GM12878 (cell line): ENCODE results near the gene SLX9. TPM values are rescaled to one million over a fixed set of nuclear protein-coding genes. Genes with fewer than 3 reads are reported as not detected.

Experiments
- CBFB ChIP-seq: IDR thresholded peaks from 2 replicates; pipeline ENCODE4 v1.6.1; 2016; ENCODE audit warnings: antibody characterized with exemption, low read depth
- FOS ChIP-seq: IDR thresholded peaks from 3 replicates; pipeline ENCODE4 v1.6.1; 2011; ENCODE audit warnings: borderline replicate concordance; ENCODE audit not compliant: insufficient read length; ENCODE audit errors: extremely low read depth
- HDGF ChIP-seq: fragments of 450-650 bp; IDR thresholded peaks from 2 replicates; pipeline ENCODE4 v1.6.1; 2016; ENCODE audit warnings: antibody characterized with exemption
- IKZF2 ChIP-seq, 2 experiments: fragments of 450-650 bp; IDR thresholded peaks; 2 replicates each; pipeline ENCODE4 v1.6.1; 2017; ENCODE audit warnings: mild to moderate bottlenecking in 2 of 2, moderate library complexity in 2 of 2
- KDM1A ChIP-seq: fragments of 200-600 bp; sonication (generic); IDR thresholded peaks from 2 replicates; pipeline ENCODE4 v1.6.1; 2016; ENCODE audit warnings: borderline replicate concordance
- NFIC ChIP-seq: IDR thresholded peaks from 2 replicates; pipeline ENCODE4 v1.6.1; 2012; ENCODE audit warnings: low read depth, mild to moderate bottlenecking, inconsistent platforms, low read length, moderate library complexity
- NR2C1 ChIP-seq: fragments of 450-650 bp; IDR thresholded peaks from 2 replicates; pipeline ENCODE4 v1.6.1; 2017; ENCODE audit warnings: antibody characterized with exemption, mild to moderate bottlenecking, moderate library complexity
- PAX8 ChIP-seq: fragments of 450-650 bp; IDR thresholded peaks from 2 replicates; pipeline ENCODE4 v1.6.1; 2017; ENCODE audit warnings: mild to moderate bottlenecking, moderate library complexity
- PML ChIP-seq: IDR thresholded peaks from 2 replicates; pipeline ENCODE4 v1.6.1; 2012; ENCODE audit warnings: low read length, inconsistent platforms
- SPI1 ChIP-seq: IDR thresholded peaks from 2 replicates; pipeline ENCODE4 v1.6.1; 2011; ENCODE audit warnings: low read depth, mild to moderate bottlenecking, low read length, moderate library complexity, borderline replicate concordance; ENCODE audit not compliant: insufficient read depth
- TCF3 ChIP-seq: IDR thresholded peaks from 2 replicates; pipeline ENCODE4 v1.6.1; 2012; ENCODE audit warnings: low read depth, mild to moderate bottlenecking, low read length, borderline replicate concordance; ENCODE audit not compliant: insufficient read depth
- ZSCAN29 ChIP-seq: fragments of 450-650 bp; IDR thresholded peaks from 2 replicates; pipeline ENCODE4 v1.6.1; 2017; ENCODE audit warnings: mild to moderate bottlenecking, moderate library complexity
- polyA plus RNA-seq, 11 experiments: library from polyadenylated mRNA; depleted of rRNA in 4 of 11; unstranded in 6 of 11; stranded (reverse) in 5 of 11; fragments of >200 nt; fragmentation: Nextera tagmentation in 4 of 11; fragmentation: Illumina TruSeq in 1 of 11; extraction: Ambion mirVana in 4 of 11; extraction: Trizol in 1 of 11; gene quantifications; 1 replicate in 1 of 11; 2 replicates in 10 of 11; pipeline versions ENCODE4 v1.2.1 to v1.2.3, GENCODE V29; 2011 to 2016; ENCODE audit warnings: inconsistent platforms in 2 of 11, missing spikeins in 2 of 11, low read depth in 1 of 11
- total RNA-seq, 4 experiments: library from RNA; depleted of rRNA in 3 of 4; stranded (reverse); fragments of >200 nt in 3 of 4; fragmentation: Illumina TruSeq in 1 of 4; extraction: Trizol in 1 of 4; gene quantifications; 2 replicates each; pipeline versions ENCODE4 v1.2.1 to v1.2.3, GENCODE V29; 2013 to 2021
- TF ChIP-seq, protein P1 (sequence below): IDR thresholded peaks from 2 replicates; pipeline ENCODE4 v1.6.1; 2011; ENCODE audit warnings: mild to moderate bottlenecking, low read depth, low read length, moderate library complexity; ENCODE audit not compliant: insufficient replicate concordance
- TF ChIP-seq, protein P2 (sequence below): fragments of 450-650 bp; IDR thresholded peaks from 2 replicates; pipeline ENCODE4 v1.6.1; 2016; ENCODE audit warnings: mild to moderate bottlenecking
- TF ChIP-seq, protein P3 (sequence below): fragments of 450-650 bp; IDR thresholded peaks from 2 replicates; pipeline ENCODE4 v1.6.1; 2017; ENCODE audit warnings: borderline replicate concordance

The SLX9 gene
- total and polyA plus RNA-seq, 10 of the 15 experiments (the other 5 are each of a cell fraction or from before 2014, with no cell fraction given): 0.69 to 81.3 (median 33.9) TPM

DNA sequence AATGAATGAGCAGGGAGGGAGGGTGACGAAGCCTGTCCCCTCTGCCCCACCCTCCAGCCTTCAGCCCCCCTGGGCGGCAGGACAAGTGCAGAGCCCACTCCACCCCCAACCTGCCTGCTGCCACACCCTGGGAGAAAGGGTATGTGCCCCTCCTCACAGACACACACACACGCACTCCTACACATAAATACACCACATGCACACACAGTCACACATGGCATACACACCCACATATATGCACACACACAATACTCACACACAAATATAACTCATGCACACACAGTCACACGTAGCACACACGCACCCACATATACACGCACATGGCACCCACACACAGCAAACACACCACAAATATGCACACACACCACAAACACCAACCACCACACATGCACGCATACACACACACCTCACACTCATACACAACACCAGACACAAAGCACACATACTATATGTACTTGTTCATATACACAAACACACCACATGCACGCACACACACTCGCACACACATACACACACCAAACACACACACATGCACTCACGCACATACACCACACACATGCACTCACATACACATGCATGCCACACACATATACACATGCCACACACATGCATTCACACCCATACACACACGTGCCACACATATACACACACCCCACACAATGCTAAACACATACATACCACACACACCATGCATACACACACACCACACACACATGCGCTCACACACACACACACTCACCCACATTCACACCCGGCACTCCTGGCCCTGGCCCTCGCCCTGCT, 35.5 kb upstream of the SLX9 start (continued):
- TF ChIP-seq, protein P1, sequence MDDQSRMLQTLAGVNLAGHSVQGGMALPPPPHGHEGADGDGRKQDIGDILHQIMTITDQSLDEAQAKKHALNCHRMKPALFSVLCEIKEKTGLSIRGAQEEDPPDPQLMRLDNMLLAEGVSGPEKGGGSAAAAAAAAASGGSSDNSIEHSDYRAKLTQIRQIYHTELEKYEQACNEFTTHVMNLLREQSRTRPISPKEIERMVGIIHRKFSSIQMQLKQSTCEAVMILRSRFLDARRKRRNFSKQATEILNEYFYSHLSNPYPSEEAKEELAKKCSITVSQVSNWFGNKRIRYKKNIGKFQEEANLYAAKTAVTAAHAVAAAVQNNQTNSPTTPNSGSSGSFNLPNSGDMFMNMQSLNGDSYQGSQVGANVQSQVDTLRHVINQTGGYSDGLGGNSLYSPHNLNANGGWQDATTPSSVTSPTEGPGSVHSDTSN: peak; percentile 31
- TF ChIP-seq FOS (no peak), PAX8 (no peak), NR2C1 (no peak), TCF3 (peak; percentile 34; the same call in 1 of the 2 replicates), SPI1 (no peak), CBFB (no peak), KDM1A (no peak), IKZF2 (IDR thresholded peaks at IDR 0.05) (no peak), HDGF (peak; percentile 73; the same call in 1 of the 2 replicates), ZSCAN29 (no peak), PML (no peak), NFIC (no peak)
- TF ChIP-seq, protein P2, sequence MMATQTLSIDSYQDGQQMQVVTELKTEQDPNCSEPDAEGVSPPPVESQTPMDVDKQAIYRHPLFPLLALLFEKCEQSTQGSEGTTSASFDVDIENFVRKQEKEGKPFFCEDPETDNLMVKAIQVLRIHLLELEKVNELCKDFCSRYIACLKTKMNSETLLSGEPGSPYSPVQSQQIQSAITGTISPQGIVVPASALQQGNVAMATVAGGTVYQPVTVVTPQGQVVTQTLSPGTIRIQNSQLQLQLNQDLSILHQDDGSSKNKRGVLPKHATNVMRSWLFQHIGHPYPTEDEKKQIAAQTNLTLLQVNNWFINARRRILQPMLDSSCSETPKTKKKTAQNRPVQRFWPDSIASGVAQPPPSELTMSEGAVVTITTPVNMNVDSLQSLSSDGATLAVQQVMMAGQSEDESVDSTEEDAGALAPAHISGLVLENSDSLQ: no peak
- TF ChIP-seq, protein P3, sequence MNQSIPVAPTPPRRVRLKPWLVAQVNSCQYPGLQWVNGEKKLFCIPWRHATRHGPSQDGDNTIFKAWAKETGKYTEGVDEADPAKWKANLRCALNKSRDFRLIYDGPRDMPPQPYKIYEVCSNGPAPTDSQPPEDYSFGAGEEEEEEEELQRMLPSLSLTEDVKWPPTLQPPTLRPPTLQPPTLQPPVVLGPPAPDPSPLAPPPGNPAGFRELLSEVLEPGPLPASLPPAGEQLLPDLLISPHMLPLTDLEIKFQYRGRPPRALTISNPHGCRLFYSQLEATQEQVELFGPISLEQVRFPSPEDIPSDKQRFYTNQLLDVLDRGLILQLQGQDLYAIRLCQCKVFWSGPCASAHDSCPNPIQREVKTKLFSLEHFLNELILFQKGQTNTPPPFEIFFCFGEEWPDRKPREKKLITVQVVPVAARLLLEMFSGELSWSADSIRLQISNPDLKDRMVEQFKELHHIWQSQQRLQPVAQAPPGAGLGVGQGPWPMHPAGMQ: no peak
